Small intestine (tissue), 7 donors: ENCODE results near the gene TAP1. TPM values are rescaled to one million over a fixed set of nuclear protein-coding genes. Genes with fewer than 3 reads are reported as not detected.
"Not testable (repeated sequence)": the region's sequence is repeated elsewhere in the genome, so short reads cannot be mapped to it uniquely, and the experiment has no call there.

ENCODE experiments used
- DNase-seq, 2 donors: peaks; one replicate each; pipeline versions ENCODE4 v3.0.0 to v3.0.0-alpha.2; 2013
- FAIRE-seq: peaks from 2 replicates; lab custom pipeline; 2012; peaks lifted over from hg19 to GRCh38; lab: Jason Lieb, UNC
- H3K27ac ChIP-seq, 3 donors: one replicate each; pipeline ENCODE4 v1.5.1; 2013; ENCODE audit warnings: low read length in 2 of 3, mild to moderate bottlenecking in 2 of 3, control low read depth in 1 of 3, inconsistent platforms in 1 of 3, low read depth in 1 of 3, moderate library complexity in 1 of 3
- H3K27me3 ChIP-seq, 3 donors: one replicate each; pipeline ENCODE4 v1.6.1; 2013; ENCODE audit warnings: low read length in 3 of 3, inconsistent platforms in 1 of 3; ENCODE audit not compliant: control insufficient read depth in 3 of 3, insufficient read depth in 3 of 3
- H3K36me3 ChIP-seq, 3 donors: one replicate each; pipeline ENCODE4 v1.6.1; 2013; ENCODE audit warnings: low read length in 3 of 3, inconsistent platforms in 1 of 3, low read depth in 1 of 3, mild to moderate bottlenecking in 1 of 3, moderate library complexity in 1 of 3; ENCODE audit not compliant: control insufficient read depth in 3 of 3, insufficient read depth in 2 of 3
- H3K4me1 ChIP-seq, 3 donors: one replicate each; pipeline ENCODE4 v1.6.1; 2013; ENCODE audit warnings: low read length in 2 of 3, inconsistent platforms in 1 of 3, low read depth in 1 of 3, mild to moderate bottlenecking in 1 of 3, moderate library complexity in 1 of 3; ENCODE audit not compliant: control insufficient read depth in 3 of 3, insufficient read depth in 2 of 3
- H3K4me3 ChIP-seq, 3 donors: one replicate each; pipeline ENCODE4 v1.5.1; 2013; ENCODE audit warnings: low read length in 3 of 3, control low read depth in 1 of 3, inconsistent platforms in 1 of 3, low read depth in 1 of 3, mild to moderate bottlenecking in 1 of 3, moderate library complexity in 1 of 3
- H3K9me3 ChIP-seq, 2 donors: one replicate each; pipeline ENCODE4 v1.6.1; 2013; ENCODE audit warnings: low read depth in 1 of 2, low read length in 1 of 2; ENCODE audit not compliant: control insufficient read depth in 2 of 2, insufficient read depth in 1 of 2
- WGBS, 3 donors: extraction: QIAGEN DNeasy Blood & Tissue Kit; methylation state at CpG; one replicate each; pipeline ENCODE4 v1.1.7; 2013; 5-methylcytosine and 5-hydroxymethylcytosine counted together
- polyA plus RNA-seq, 4 donors: library from polyadenylated mRNA; stranded (reverse) in 3 of 4; unstranded in 1 of 4; fragments of 200-250 nt in 3 of 4; fragments of 120-200 nt in 1 of 4; gene quantifications; one replicate each; pipeline versions ENCODE4 v1.2.1 to v1.2.3, GENCODE V29; 2013
- donor health status: healthy with polysubstance abuse.
- donor health status: control.
- donor health status: control.
- donor health status: Bipolar disorder and iron deficiency.
- donor health status: healthy.

TAP1 gene
- polyA plus RNA-seq, 4 donors: 20.2 to 157 (median 92.1) TPM

DNA sequence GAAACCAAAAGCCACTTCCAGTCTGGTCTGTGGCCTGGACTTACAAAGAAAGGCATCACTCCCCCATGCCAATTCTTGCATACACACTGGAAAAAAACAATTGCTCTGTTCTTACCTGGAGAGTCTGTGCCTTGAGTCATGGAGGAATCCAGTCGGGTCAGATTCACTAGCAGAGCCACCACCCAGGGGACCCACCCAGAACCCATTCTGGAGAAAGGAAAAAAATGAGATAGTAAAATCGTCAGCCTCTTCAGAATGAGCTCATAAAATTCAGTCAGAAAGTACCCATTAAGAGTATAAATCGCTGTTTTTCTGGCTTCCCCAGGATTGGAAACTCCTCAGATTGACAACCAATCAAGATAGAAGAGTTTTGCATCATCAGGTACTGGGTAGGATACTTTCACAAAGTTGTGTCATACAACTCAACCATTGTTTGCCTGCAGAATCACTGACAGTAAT, 36.7 kb downstream of the TAP1 start, which contains the start of gene HLA-DOB:
HLA-DOB (minus strand) TSS at position 257 of the 459 bp plus-strand sequence; CDS start at position 206, 51 bp downstream.
- Histone ChIP-seq H3K4me1 (no peaks in the 10 kb centered on the region), H3K9me3 (no peaks in the 10 kb centered on the region), H3K36me3 (no peaks in the 10 kb centered on the region), H3K4me3 (no peak within 1 kb of the TSS), H3K27me3 (peaks cover 0 to 13% (median 0%) of the 10 kb centered on the region in 3 donors), H3K27ac (peak within 1 kb of the TSS in 1 of 3 donors; percentile 73)
- DNase-seq (peak; percentile 47 to 49), FAIRE-seq (no peak)
- 12 to 37% (median 22%) methylated on average over 3 of the region's 3 CpGs for WGBS, 3 donors

DNA sequence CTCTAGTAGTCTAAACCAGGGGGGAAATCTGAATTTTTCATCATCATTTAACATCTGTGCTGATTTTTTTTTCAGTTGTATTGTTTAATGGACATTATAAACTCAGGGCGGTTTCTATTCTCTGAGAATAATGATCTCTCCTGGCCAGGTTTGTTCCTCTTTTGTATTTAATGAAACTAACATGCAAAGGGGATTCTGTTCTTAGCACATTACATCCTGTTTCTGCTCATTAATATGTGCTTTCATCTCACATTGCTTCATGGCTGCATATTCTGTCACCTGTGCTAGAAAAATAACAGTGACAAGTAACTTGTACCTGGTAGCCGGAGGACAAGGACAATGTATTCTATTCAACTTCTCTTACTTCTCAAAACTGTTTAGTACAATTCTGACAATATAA, 37.5 kb downstream of the TAP1 start:
- Histone ChIP-seq H3K4me3 (no peak overlapping the region), H3K4me1 (no peaks in the 10 kb centered on the region), H3K9me3 (no peaks in the 10 kb centered on the region), H3K27ac (no peak overlapping the region), H3K27me3 (peaks cover 0 to 13% (median 0%) of the 10 kb centered on the region in 3 donors), H3K36me3 (no peaks in the 10 kb centered on the region)
- DNase-seq (no peak), FAIRE-seq (no peak)
- 79 to 85% (median 82%) methylated on average over 2 of the region's 2 CpGs for WGBS, 3 donors

DNA sequence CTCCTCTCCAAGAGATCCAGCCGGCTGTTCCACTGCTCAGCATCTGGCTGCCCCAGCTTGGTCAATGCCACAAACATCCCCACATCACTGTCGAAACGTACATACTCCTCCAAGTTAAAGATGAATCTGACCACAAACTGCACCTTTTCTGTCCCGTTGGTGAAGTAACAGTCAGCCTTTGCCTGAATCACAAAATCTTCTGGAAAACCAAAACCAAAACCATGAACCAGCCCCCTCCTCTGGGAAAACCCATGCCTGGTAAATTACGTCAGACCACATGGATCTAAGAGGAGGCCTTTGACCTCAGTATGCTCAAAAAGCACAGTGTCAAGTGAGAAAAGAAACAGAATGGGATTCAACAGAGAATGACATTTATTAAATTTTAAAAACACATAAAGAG, 38.4 kb downstream of the TAP1 start:
- H3K9me3 ChIP-seq: no peaks in the 10 kb centered on the region
- H3K36me3 ChIP-seq: no peaks in the 10 kb centered on the region
- no peak overlapping the region for H3K4me3 ChIP-seq
- peaks cover 0 to 13% (median 0%) of the 10 kb centered on the region in 3 donors for H3K27me3 ChIP-seq
- H3K4me1 ChIP-seq: no peaks in the 10 kb centered on the region
- no peak overlapping the region for H3K27ac ChIP-seq
- DNase-seq (no peak), FAIRE-seq (no peak)
- 61 to 83% (median 76%) methylated on average over 5 of the region's 5 CpGs for WGBS, 3 donors

DNA sequence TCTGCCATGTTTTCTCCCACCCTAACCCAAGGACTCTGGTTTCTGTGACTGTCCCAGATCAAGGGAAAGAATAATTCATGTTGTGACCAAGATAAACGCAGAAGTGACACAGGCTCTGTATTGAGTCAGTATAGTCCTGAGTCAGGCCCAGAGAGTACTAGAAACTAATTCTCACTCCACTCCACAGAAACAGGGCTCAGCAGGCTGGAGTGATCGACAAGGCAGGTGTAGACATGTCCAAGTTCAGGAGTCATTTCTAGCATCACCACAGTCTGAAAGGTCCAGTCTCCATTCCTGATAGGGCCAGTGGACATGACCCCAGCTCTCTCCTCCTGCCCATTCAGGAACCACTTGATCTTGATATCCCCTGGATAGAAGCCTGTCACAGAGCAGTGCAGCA, 39.4 kb downstream of the TAP1 start:
- Histone ChIP-seq H3K4me1 (no peaks in the 10 kb centered on the region), H3K9me3 (no peaks in the 10 kb centered on the region), H3K27me3 (peaks cover 0 to 13% (median 0%) of the 10 kb centered on the region in 3 donors), H3K27ac (no peak overlapping the region), H3K4me3 (no peak overlapping the region), H3K36me3 (no peaks in the 10 kb centered on the region)
- no peak for DNase-seq
- no peak for FAIRE-seq
- WGBS, 3 donors: 71 to 84% (median 80%) methylated on average over 2 of the region's 2 CpGs

DNA sequence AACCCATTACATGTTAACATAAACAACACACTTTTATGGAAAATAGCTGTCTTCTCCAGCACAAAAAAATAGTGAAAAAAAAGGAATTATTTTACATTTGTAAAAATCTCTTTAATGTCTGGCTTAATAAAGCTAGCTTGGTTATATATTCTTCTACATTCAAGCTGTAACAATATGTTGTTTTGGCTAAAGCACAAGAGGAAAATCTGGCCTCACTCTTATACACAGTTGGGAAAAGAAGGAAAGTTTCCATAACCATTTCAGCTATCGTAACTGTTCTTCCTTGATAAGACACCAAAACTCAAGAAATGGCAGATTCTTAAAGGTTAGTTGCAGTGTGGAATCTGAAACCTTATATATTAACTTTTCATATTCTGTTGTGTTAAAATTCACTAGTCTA, 44.3 kb downstream of the TAP1 start:
- peaks cover 0 to 14% (median 0%) of the 10 kb centered on the region in 3 donors for H3K27me3 ChIP-seq
- H3K36me3 ChIP-seq: no peaks in the 10 kb centered on the region
- DNase-seq: no peak
- WGBS, 3 donors: 3 to 43% (median 39%) methylated on average over 1 of the region's 1 CpG
- no peak for FAIRE-seq
- H3K9me3 ChIP-seq: no peaks in the 10 kb centered on the region
- H3K4me3 ChIP-seq: no peak overlapping the region
- H3K27ac ChIP-seq: no peak overlapping the region
- no peaks in the 10 kb centered on the region for H3K4me1 ChIP-seq

DNA sequence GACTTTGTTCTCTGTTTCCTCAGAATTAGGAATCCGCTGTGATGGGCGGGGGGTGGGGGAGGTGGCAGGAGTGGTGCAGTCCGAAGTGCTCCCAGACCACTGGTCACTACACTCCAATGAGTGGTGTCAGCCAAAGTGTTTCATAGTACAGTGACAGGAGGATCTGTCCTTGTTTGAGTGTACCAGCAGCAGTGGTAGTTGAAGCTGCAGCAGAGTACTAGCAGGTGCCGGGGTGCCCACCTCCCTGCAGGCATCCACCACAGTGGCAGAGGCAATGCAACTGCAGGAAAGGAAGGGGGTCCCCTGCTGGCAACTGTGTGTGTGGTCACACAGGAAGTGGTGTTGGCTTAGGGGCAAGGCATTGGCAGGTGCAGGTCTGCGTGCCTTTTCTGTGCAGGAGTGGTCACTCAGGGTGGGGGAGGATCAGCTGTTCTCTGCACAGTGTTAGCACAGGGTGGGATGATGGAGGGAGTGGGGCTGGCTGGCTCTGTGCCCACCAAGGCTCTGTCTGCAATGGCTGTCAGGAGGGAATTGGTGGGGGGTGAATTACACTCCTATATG, 46.4 kb downstream of the TAP1 start:
- WGBS, 3 donors: 76 to 84% (median 80%) methylated on average over 5 of the region's 5 CpGs
- Histone ChIP-seq H3K36me3 (no peaks in the 10 kb centered on the region), H3K4me3 (no peak overlapping the region), H3K27me3 (peaks cover 0 to 6% (median 0%) of the 10 kb centered on the region in 3 donors), H3K9me3 (no peaks in the 10 kb centered on the region), H3K4me1 (no peaks in the 10 kb centered on the region), H3K27ac (no peak overlapping the region)
- no peak for DNase-seq
- no peak for FAIRE-seq

DNA sequence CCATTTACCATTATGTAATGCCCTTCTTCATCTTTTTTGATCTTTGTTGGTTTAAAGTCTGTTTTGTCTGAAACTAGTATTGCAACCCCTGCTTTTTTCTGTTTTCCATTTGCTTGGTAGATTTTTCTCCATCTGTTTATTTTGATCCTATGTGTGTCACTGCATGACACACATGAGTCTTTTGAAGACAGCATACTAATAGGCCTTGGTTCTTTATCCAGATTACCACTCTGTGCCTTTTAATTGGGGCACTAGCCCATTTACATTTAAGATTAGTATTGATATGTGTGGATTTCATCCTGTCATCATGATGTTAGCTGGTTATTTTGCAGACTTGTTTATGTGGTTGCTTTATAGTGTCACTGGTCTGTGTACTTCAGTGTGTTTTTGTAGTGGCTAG, 48.1 kb downstream of the TAP1 start:
- not testable (repeated sequence) for H3K27me3 ChIP-seq, H3K4me1 ChIP-seq, H3K4me3 ChIP-seq, FAIRE-seq, DNase-seq, H3K9me3 ChIP-seq, H3K27ac ChIP-seq, H3K36me3 ChIP-seq

DNA sequence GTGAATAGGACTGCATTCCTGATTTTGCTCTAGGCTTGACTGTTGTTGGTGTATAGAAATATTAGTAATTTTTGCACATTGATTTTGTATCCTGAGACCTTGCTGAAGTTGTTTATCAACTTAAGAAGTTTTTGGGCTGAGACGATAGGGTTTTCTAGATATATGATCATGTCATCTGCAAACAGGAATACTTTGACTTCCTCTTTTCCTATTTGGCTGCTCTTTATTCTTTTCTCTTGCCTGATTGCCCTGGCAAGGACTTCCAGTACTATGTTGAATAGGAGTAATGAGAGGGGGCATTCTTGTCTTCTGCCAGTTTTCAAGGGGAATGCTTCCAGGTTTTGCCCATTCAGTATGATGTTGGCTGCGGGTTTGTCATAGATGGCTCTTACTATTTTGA, 50.1 kb downstream of the TAP1 start:
- Histone ChIP-seq H3K4me3 (no peak overlapping the region), H3K36me3 (no peaks in the 10 kb centered on the region), H3K27ac (no peak overlapping the region), H3K4me1 (no peaks in the 10 kb centered on the region), H3K9me3 (peaks cover 0 to 5% of the 10 kb centered on the region in 2 donors), H3K27me3 (peaks cover 0 to 16% (median 6%) of the 10 kb centered on the region in 3 donors)
- DNase-seq: no peak
- WGBS, 3 donors: 40 to 76% (median 63%) methylated on average over 2 of the region's 2 CpGs
- FAIRE-seq: no peak

DNA sequence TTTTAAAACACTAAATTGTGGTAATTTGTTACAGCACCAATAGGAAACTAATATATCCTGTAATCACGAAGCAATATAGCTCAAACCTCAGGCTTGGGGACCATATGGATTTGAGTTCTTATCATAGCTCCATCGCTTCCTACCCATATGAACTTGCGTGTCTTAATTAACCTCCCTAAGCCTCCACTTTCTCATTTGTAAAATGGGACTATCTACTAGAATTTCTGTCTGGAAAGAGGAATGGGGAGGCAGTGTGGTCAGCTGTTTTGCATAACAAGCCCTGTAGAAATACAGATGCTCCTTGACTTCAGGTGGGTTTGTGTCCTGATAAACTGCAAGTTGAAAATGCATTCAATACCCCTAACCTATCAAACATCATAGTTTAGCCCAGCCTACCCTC, 53.8 kb downstream of the TAP1 start:
- Histone ChIP-seq H3K4me1 (no peaks in the 10 kb centered on the region), H3K36me3 (no peaks in the 10 kb centered on the region), H3K27ac (no peak overlapping the region), H3K9me3 (peaks cover 0 to 5% of the 10 kb centered on the region in 2 donors), H3K4me3 (no peak overlapping the region), H3K27me3 (peaks cover 0 to 33% (median 6%) of the 10 kb centered on the region in 3 donors)
- FAIRE-seq: no peak
- WGBS, 3 donors: 84 to 96% (median 88%) methylated on average over 3 of the region's 3 CpGs
- DNase-seq: no peak
